RWPE1 (cell line): Measurements from ENCODE around the gene NPW.
"Not testable (repeated sequence)": the region's sequence is repeated elsewhere in the genome, so short reads cannot be mapped to it uniquely, and the experiment has no call there.

Experiments used
- CTCF ChIA-PET: fragments of 350-600 bp; sonication (Branson Sonifier 250); formaldehyde crosslinking; extraction: SDS; loops from one replicate; lab custom pipeline; 2021; lab: Yijun Ruan, JAX
- POLR2A ChIA-PET: fragments of 400-600 bp; formaldehyde crosslinking; extraction: SDS; loops from one replicate; lab custom pipeline; 2020; ENCODE audit warnings: antibody characterized with exemption; ENCODE audit not compliant: low non-redundant PET; lab: Yijun Ruan, JAX
- DNase-seq: peaks from one replicate; pipeline ENCODE4 v3.0.0; 2012; ENCODE audit warnings: low spot score
- H3K27ac ChIP-seq: fragments of 450-650 bp; 2 replicates; pipeline ENCODE4 v1.5.1; 2017
- TF ChIP-seq, protein P1 (sequence below): fragments of 450-650 bp; conservative IDR thresholded peaks from 2 replicates; pipeline ENCODE4 v1.5.1; 2017; ENCODE audit warnings: low read depth, mild to moderate bottlenecking

The NPW gene

DNA sequence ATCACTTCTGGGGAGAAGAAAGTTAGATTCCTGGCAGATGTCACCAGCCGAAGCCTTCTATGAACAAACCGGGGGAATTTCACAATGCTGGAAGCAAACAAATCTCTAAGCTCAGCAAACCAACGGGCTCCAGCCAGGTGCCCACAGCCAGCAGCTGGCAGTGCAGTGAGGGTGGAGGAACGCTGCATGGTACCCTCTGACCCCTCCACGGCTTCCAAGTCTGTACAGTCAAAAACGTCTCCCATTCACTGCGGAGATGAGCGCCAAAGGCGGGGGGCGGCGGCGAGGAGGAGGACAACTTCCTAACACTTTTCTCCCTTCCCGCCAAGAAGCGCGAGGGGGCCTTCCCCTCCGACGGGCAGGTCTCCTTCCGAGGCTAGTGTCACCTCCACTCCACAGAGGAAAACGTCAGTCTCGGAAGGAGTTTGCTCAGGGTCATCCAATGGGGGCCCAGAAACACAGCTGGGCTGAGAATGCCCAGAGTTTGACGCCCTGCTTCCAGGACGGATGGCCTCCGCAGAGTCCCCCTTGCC lies 10.9 kb upstream of the NPW start:
- DNase-seq: no peak
- CTCF ChIA-PET: interaction anchor here (0.6 kb wide), 1 partner anchor 41 kb away, joined by 4 read pairs; no protein-coding TSS in a partner anchor
- peak overlapping the region; percentile 98 for H3K27ac ChIP-seq
- TF ChIP-seq, protein P1, sequence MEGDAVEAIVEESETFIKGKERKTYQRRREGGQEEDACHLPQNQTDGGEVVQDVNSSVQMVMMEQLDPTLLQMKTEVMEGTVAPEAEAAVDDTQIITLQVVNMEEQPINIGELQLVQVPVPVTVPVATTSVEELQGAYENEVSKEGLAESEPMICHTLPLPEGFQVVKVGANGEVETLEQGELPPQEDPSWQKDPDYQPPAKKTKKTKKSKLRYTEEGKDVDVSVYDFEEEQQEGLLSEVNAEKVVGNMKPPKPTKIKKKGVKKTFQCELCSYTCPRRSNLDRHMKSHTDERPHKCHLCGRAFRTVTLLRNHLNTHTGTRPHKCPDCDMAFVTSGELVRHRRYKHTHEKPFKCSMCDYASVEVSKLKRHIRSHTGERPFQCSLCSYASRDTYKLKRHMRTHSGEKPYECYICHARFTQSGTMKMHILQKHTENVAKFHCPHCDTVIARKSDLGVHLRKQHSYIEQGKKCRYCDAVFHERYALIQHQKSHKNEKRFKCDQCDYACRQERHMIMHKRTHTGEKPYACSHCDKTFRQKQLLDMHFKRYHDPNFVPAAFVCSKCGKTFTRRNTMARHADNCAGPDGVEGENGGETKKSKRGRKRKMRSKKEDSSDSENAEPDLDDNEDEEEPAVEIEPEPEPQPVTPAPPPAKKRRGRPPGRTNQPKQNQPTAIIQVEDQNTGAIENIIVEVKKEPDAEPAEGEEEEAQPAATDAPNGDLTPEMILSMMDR: no peak
- POLR2A ChIA-PET: interaction anchor here (0.5 to 1.2 kb wide), 6 partner anchors 14 to 147 kb away, joined by 3 to 8 read pairs (median 3); partner anchors contain the start of genes NTHL1, RPS2, TRAF7 and TSC2

DNA sequence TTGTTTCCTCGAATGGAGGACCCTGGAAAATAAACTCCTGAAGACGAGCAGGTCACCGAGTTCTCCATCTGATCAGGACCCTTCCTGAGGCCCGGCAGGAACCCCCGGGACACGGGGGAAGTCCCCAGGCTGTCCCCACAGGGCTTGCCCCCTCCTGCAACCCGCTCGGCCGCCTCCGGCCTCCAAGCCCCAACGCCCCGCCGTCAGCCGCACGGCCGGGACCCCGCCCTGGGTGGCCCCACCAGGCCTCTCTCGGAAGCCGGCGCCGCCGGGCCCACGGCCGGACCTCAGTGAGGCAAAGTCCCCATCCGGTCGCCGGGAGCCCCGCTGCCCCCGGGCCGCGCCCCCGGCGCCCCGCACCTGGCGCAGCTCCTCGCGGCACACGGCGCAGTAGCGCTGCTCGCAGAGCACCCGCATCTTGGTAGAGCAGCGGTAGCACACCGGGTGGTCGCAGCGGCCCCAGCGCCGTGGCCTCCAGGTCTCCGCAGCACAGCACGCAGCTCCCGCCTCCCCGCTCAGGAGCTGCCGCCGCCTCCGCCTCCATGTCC lies 10.3 kb upstream of the NPW start:
- ChIA-PET CTCF (interaction anchor here (0.6 kb wide), 1 partner anchor 42 kb away, joined by 4 read pairs; no protein-coding TSS in a partner anchor), POLR2A (interaction anchor here (0.5 kb wide), 1 partner anchor 39 kb away, joined by 3 read pairs; the partner anchor contains the start of genes NTHL1 and TSC2)
- H3K27ac ChIP-seq: peak overlapping the region; percentile 98
- DNase-seq: no peak
- TF ChIP-seq, protein P1: no peak

DNA sequence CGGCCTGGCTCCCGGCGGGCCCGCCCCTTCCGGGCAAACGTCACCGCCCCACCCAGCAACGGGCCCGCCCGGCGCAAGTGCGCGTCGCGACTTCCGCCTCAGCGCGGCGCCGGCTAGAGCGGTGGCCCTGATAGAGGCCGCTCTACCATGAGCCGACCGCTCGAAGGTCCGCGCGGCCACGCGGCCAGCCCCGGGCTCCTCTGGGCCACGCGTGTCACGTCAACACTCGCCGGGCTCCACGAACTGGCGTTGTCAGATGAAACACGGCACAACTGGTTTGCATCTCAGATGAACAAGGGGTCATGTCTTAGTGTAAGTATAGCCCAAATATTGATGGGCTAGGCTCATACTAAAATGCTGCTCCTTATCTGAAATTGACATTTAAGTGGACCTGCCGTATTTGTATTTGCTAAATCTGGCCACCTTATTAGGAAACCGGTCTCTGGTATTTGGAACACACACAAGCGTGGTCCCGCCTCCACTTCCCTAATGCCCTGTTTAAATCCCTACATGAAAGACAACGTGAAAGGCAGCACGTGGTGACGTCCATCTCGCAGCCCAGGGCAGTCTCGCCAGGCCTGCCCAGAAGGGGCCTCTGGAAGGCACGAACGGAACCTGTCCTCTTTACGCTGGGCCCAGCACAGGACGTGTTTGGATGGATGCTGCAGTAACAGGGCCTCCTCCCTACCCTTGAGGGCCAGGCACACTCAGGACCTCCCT lies 9.6 kb upstream of the NPW start, which contains the start of gene ZNF598:
ZNF598 (minus strand) TSS at position 31 of the 720 bp plus-strand sequence.
- TF ChIP-seq, protein P1: no peak
- ChIA-PET CTCF (no interaction called here), POLR2A (no interaction called here)
- peak within 1 kb of the TSS; percentile 98 for H3K27ac ChIP-seq
- peak; percentile 81 for DNase-seq

DNA sequence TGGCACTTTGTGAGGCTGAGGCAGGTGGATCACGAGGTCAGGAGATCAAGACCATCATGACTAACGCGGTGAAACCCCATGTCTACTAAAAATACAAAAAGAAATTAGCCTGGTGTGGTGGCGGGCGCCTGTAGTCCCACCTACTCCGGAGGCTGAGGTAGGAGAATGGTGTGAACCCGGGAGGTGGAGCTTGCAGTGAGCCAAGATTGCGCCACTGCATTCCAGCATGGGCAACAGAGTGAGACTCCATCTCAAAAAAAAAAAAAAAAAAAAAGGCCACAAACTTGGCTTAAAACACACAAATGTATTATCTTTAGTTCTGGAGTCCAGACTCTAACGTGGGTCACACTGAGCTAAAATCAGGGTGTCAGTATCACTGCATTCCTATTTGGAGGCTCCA lies 7.9 kb upstream of the NPW start:
- DNase-seq, CTCF ChIA-PET: not testable (repeated sequence)
- peak overlapping the region; percentile 98 for H3K27ac ChIP-seq
- POLR2A ChIA-PET: interaction anchor here (0.7 to 1.2 kb wide), 2 partner anchors 64 to 144 kb away, joined by 3 to 5 read pairs; partner anchors contain the start of gene TRAF7

DNA sequence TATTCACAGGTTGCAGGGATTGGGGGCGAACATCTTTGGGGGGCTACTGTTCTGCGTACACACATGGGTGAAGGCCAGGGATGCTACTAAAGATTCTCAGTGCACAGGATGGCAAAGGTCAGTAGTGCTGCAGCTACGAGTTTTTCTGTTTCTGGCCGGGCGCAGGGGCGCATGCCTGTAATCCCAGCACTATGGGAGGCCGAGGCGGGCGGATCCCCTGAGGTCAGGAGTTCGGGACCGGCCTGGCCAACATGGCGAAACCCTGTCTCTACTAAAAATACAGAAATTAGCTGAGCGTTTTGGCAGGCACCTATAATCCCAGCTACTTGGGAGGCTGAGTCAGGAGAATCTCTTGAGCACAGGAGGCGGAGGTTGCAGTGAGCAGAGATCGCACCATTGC lies 6.1 kb upstream of the NPW start:
- ChIA-PET POLR2A (interaction anchor here (1.0 kb wide), 1 partner anchor 11 kb away, joined by 4 read pairs; no protein-coding TSS in a partner anchor), CTCF (no interaction called here)
- TF ChIP-seq, protein P1: no peak
- no peak for DNase-seq
- peak overlapping the region; percentile 98 for H3K27ac ChIP-seq

DNA sequence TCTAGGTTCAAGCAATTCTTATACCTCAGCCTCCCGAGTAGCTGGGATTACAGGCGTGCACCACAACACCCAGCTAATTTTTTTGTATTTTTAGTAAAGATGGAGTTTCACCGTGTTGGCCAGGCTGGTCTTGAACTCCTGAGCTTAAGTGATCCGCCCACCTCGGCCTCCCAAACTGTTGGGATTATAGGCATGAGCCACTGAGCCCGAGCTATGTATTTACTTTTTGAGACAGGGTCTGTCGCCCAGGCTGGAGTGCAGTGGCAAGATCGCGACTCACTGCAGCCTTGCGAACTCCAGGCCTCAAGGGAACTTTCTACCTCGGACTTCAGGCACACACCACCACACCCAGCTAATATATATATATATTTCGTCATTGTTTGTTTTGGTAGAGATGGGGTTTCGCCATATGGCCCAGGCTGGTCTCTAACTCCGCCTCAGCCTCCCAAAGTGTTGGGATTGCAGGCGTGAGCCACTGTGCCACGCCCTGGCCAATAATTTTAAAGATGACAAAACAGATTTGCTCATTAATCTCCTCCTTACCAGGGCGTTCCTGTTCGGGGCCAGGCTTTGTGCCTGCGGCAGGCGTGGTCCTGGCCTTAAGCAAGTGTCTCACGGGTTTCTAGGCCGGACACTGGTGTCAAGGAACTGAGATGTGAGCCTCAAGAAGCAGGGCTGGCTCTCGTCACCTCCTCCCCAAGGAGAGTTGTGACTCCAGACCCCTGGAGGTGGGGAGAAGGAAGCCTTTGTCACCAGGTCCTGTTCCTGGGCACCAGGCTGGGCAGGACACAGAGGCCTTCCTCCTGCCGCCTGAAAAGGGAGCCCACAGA lies 4.3 kb upstream of the NPW start:
- TF ChIP-seq, protein P1: no peak
- POLR2A ChIA-PET: no interaction called here
- DNase-seq: peak; percentile 77
- CTCF ChIA-PET: no interaction called here
- peak overlapping the region; percentile 98 for H3K27ac ChIP-seq
